HG03565 (cell line): ENCODE measurements around the gene PROSER3.

Experiments used
- ATAC-seq: cut with Tn5 transposase; IDR thresholded peaks from one replicate; pipeline ENCODE4 v1.9.1; 2021; ENCODE audit warnings: mild to moderate bottlenecking, moderate library complexity; ENCODE audit not compliant: unreplicated experiment

Gene PROSER3

DNA sequence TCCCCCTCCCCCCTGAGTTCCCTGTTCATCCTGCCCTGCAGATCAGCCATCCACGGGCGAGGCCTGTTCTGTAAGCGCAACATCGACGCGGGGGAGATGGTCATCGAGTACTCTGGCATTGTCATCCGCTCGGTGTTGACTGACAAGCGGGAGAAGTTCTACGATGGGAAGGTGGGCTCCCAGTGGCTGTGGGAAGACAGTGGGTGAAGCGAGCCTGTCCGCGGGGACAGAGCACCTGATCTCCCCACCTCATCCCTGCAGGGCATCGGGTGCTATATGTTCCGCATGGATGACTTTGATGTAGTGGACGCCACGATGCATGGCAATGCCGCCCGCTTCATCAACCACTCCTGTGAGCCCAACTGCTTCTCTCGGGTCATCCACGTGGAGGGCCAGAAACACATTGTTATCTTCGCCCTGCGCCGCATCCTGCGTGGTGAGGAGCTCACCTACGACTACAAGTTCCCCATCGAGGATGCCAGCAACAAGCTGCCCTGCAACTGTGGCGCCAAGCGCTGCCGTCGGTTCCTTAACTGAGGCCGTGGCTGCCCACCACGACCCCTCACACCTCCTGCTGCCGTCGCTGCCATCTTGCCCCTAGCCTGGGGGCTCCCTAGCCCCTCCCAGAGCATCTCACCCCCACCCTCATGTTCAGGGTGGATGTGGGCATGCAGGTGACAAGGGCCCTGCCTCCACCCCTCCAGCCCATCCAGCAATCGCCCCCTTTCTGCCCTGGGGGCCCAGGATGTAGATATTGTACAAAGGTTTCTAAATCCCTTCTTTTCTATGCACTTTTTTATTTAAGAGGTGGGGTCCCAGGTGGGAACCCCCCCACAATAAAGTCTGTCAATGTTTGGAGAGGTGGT lies 19.7 kb upstream of the PROSER3 start:
- ATAC-seq = no peak

DNA sequence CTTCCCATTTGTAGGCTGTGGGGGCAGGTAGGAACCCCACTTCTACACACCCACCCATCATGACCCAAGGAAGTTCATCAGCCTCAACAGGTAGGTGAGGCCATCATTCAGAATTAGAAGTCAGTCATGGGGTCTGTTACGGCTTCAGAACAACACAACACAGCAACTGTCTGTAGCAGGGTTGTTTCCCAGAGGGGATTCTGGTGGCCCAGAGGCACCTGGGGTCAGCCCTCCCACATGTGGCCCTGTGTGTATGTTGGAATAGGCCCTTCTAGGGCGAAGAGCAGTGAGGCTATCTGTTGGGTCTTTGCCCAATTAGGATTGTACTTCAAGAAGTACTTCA lies 19.1 kb upstream of the PROSER3 start:
- no peak for ATAC-seq

DNA sequence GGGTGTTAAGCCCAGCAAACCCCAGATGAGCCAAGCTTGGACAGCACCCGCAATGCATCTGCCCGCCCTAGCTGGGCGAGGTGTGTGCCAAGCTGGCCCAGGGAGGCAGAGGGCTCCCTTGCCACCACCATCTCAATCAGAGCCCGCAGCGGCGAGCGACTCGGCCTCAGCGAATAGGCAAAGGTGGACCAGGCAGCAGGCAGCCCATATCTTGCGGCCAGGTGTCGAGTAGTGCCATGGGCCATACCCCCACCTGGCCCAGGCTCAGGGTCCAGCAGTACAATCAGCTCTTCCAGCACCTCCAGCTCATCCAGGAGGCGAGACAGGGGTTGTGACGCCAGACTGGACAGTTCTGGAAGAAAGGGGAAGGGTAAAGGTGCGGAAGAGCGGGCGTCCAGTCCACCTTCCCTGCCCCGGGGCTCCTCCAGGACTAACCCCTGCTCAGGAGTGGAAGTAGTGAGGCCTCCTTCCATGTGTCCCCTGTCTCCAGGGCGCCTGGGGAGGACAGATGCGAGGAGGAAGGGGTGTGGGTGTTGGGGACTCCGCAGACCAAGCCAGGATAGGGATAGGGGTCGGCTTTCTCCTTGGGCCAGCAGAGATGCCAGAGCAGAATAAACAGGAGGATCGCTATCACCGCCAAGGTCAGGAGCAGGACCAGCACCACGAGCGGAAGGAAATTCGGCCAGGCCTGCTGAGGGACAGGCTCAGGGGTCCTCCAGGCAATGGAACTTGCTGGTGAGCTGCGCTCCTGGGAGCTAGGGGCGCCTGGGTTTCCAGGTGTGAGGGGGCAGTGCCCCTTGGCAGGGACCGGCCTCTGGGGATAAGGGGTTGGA lies 18.5 kb upstream of the PROSER3 start:
- ATAC-seq = no peak

DNA sequence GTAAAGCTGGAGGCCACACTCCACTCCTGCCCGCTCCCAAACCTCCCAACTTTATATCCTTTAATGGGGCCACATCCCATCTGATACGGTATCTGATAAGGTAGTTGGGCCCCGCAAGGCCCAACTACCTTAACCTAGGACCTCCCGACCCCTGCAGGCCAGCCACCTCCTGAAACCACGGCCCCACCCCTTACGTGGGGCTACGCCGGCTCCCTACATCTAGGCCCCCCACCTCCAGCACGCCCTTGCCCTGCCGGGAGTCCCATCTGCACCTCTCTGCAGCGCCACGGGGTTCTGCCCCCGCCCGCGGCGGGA lies 17.9 kb upstream of the PROSER3 start:
- ATAC-seq = no peak

DNA sequence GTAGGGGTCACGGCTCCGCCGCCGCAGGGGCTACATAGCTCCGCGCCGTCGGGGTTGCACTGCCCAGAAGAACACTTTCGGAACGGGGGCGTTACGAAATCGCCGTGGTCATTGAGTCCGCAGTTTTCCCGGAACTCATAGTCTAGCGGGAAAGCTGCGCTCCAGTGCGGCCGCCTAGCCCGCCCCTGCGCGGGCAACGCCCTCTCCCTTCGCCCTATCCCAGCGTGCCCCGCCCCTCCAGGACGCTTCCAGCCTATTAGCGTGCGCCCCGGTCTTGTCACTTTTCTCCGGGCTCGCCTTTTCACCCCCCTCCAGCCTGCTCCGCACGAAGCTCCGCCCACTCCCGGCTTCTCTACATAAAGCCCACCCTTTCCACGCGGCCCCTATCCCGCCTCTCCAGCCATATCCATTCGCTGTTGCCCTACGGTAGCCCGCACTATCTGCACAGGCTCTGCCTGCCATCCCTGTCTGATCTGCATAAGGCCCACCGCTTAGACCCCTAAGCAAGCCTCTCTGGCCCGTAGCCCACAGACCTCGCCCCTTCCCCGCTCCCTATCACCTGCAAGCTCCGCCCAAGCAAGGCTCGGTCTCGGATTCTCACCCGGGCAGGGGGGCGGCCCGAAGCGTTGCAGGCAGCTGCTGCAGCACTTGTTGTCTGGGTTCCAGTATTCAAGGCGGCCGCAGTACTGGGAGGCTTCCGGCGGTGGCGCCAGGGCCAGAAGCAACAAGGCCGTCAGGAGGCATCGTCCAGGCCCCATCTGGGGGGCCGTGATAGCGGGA lies 17.4 kb upstream of the PROSER3 start:
- ATAC-seq = peak; percentile 33

DNA sequence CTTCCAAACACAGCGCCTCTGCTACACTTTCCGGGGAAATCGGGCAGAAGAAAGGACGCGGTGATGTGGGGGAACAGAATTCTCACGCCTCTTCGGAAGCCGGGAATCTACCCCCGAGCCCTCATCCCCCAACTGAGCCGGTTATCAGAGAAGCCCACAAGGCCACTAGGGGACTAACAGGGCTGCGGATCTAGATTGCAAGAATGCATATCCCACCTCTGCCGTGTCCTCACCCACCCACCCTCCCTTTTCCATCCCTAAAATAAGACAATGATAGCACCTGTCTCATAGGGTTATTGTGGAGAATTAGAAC lies 16.8 kb upstream of the PROSER3 start:
- ATAC-seq = no peak

DNA sequence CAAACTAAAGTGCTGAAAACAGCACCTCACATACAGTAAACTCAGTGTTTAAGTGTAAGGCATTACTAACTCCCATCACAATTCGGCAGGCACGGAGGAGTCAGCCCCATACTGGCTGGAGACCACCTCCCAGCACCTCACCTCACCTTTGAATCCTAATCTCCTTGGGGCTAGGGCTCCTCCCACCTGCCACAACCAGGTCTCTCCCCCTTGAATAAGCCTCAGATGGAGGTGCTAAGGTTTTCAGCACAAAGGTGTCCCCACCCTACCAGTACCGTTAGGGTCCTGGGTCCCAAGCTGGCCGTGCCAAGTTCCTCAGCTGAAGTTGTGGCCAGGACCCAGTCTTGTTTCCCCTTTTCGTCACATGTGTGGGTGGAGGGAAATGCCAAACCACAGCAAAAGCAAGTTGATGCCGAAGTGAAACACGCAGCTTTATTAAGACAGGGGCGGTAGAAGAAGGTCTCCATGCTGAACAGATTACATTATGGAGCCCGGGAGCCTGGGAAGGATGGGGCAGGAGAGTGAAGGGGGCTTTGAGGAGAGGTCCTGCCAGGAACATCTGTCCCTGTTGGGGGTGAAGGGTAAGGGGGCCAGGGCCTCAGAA lies 15.8 kb upstream of the PROSER3 start, which contains the start of gene IGFLR1:
TSS of gene IGFLR1 (minus strand) at position 332 of the 604 bp plus-strand sequence. CDS start 1,272 bp downstream, outside the sequence.
- ATAC-seq = no peak

DNA sequence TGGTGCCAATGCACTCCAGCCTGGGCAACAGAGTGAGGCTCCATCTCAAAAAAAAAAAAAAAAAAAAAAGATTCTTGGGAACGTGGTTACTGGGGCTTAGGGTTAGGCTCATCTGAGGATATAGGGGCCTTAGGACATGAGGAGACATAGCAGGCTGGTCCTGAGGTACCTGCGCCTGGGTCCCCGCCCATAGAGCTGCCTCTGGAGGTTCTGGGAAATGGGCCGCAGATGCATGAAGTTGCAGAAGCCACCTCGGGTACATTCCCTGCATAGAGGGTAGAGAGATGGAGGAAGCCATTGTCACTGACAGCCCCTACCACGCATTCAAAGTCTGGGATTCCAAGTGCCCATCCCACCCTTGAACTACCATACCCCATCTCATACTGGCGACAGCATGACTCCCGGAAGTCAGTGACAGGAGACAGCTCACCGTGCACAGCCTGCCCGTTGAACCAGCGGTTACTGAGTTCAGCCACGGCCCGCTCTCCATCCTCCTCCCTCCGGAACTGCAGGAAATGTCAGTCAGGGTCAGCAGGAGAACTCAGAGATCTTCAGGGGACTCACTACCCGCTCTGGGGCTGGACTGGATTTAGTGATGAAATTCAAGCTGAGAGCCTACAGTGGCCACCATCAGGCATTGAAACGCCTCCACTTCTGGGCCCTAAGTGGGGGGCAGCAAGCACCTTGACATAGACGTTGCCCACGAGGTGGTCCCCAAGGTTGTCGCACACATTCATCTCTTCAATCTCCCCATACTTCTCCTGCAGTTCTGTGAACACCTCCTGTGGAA lies 14.1 kb upstream of the PROSER3 start:
- ATAC-seq = no peak

DNA sequence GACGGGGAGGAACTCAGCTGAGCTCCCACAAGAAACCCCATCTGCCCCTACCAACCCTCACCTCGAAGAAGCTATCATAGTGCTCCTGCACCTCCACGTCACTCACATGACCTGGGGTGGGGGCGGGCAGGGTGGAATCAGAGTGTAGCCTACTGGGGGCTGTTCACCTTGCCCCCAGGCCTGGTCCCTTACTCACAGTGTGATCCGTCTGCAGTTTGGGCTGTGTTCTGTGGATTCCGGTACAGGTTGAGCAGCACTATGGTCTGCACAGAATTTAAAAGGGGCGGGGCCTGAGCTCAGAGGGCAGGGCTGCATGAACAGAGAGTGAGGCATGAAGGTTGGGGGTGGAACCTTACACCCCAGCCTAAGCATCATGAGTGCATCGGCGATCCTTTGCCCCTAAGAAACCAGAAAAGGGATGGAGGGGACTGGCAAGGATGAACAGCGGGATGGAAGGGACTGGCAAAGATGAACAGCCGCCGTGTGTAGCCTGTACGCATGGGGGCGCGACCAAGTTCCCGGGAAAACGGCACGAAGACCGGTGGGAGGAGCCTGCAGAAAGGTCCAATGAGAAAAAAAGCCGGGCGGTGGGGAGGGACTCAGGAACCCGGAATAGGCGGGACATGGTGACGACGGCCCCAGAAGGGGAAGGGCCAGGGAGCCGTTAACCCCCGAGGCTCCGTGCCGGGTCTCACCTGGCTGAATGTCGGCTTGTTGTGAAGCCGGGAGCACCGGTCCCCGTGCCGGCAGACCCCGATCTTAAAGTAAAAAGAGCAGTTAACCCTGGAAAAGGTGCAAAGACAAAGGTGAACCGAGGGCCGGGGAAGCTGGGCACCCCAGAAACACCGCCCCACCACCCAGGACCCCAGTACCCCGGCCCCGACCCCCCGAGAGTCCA lies 13.3 kb upstream of the PROSER3 start:
- no peak for ATAC-seq

DNA sequence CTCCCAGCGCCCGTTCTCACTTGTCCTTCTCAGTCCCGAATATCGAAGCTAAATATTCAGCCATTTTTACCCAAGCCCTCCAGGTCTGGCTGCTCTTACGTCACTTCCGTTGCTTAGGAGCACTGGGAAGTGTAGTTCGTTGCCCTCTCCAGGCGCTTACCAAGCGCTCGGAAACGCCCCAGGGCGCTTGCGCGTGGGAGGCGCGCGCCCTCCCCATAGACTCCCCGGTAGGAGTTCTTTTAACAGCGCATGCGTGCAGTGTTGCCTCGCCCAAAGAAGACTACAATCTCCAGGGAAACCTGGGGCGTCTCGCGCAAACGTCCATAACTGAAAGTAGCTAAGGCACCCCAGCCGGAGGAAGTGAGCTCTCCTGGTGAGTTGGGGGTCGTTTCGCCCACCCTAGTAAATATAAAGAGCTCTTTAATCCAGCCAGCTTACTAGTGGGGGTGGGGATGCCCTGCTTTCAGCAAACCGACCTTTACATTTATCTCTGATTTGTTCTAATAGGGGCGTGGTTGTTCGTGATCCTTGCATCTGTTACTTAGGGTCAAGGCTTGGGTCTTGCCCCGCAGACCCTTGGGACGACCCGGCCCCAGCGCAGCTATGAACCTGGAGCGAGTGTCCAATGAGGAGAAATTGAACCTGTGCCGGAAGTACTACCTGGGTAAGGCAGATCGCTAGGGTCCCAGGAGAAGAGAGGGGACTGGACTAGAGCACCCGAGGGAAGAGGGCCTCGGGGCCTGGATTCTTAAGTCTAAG lies 12.5 kb upstream of the PROSER3 start, which contains the start of the genes PSENEN and U2AF1L4:
TSS of gene PSENEN (plus strand) at position 324 of the 759 bp plus-strand sequence. CDS start at position 604, 280 bp downstream.
TSS of gene U2AF1L4 (minus strand) at position 91 of the 759 bp plus-strand sequence. CDS start at position 64, 27 bp downstream.
- peak; percentile 38 for ATAC-seq

DNA sequence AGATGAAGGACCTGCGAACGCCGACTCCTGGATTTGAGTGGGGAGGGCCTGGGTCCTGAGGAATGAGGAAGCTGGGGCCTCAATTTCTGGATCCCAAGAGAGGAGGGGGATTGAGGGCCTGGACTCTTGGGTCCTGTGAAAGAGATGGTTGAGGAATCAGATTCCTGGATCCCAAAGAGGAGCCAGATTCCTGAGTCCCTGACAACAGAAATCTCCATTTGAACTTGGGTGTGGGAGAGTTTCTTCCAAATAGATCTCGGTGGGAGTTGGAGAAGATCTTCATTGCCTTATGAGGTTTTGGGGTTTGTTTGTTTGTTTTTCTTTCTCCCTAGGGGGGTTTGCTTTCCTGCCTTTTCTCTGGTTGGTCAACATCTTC lies 11.9 kb upstream of the PROSER3 start:
- no peak for ATAC-seq

DNA sequence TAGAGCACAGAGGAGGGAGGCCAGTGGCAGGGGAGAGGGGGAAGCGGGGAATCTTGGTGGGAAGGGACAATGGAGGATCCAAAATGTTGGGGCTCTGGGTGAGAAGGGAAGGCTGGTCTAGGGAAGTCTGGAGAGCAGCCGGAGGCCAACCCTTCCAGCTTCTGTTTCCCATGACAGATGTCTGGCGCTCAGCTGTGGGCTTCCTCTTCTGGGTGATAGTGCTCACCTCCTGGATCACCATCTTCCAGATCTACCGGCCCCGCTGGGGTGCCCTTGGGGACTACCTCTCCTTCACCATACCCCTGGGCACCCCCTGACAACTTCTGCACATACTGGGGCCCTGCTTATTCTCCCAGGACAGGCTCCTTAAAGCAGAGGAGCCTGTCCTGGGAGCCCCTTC lies 11.4 kb upstream of the PROSER3 start:
- no peak for ATAC-seq

DNA sequence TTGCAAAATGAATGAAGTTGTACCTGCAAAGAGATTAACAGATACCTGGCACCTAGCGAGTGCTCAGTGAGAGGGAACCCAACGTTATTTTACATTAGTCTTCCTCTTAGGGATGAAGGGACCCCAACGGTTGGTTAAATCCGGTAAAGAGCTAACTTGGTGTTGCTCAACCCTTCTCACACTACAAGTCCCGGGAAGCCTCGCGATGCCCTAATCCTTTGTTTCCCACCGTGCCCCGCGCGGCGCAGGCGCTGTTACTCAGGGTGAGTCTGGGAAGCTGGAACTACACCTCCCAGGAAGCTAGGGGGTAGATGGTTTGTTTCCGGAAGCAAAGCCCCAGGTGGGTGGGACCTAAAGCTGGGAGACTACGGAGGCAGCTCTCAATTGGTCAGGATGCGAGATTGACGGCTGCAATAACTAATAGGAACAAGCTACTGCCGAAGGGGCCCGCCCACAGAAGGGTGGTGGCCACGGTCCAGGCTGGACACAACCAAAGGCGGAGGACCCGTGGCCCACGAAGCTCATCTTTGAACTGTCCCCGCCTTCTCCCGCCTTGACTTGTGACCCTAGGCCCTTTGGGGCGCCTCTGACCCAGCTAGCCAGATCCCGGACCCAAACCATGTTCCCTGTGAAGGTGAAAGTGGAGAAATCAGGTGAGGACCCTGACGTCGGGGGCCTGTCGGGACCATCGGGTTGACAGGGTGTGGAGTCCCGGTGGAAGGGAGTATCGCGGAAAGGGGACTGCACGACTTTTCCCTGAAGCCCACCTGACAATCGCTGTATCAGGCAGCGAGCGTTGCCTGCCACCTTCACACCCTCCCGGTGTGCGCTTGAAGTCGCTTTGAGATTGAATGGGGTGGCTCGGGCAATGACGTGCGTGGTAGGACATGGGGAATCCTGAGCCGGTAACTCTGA lies 9.6 kb upstream of the PROSER3 start, which contains the start of gene LIN37:
TSS of gene LIN37 (plus strand) at position 471 of the 915 bp plus-strand sequence. CDS start at position 620, 149 bp downstream.
- peak; percentile 69 for ATAC-seq

DNA sequence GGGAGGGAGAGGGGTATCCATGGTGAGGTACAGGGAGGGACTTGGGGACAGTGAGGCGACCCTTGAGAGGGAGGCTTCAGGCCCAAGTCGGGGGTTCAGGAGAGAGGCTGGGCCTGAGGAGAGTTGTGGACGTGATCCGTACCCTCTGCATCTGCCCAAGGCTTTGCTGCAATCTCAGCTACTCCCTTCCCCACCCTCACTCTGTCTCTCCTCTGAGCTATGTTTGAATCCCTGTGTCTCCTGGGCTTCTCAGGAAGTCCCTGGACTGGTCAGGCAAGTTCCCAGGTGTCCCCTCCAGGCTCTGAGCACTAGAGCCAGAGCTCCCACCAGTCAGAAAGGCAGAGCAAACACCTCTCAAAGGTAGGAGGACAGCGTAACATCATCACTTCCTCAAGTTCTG lies 7.8 kb upstream of the PROSER3 start:
- no peak for ATAC-seq

DNA sequence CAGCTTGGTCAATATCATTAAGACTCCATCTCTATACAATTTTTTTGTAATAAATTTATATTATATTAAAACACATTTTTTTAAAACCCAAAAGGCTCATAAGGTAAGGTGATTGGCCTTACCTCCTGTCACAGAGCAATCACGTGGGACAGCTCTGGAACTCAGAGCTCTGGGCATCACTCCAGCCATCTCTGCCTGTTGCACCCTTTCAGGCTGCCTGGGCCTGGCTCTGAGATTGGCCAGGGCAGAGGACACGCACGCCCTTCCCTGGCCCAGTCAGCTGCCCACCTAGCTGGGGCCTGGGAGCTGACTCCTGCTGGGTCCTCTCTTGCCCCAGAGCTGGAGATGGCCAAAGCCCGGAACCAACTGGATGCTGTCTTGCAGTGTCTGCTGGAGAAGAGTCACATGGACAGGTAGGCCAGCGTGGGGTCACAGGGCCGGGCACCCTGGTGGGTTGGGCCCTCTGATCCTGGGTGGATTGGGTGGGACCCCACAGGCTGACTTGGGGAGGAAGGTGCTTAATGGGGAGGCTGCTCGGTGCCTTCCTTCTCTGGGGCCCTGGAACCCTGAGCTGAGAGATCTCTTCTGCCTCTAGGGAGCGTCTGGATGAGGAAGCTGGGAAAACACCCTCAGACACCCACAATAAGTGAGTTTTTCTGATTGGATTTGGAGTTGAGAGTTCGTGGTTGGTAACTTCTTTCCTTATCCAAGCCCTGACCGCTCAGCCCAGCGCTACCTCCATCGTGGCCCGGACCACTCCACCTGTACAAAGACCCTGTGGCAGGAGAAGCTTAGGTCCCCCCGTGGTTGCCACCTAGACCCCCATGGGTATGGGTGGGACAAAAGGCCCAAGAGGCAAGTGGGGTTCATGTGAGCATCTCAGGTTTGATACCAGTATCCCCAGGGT lies 5.9 kb upstream of the PROSER3 start:
- no peak for ATAC-seq

DNA sequence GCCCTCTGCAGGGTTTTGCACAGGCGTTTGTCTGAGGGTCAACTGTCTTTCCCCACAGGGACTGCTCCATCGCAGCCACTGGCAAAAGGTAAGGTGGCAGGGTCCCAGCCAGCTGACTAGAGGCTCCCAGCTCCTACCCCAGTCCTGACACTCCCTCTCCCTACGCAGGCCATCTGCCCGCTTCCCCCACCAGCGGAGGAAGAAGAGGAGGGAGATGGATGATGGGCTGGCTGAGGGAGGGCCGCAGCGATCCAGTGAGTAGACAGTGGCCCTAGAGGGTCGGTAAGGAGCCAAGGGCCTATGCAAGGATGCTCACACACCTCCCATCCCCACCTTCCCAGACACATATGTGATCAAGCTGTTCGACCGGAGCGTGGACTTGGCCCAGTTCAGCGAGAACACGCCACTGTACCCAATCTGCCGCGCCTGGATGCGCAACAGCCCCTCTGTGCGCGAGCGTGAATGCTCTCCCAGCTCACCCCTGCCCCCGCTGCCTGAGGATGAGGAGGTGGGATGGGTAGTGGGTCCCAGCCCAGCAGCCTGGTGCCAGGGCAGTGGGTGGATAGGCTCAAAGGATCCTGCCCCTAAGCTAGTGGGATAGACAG lies 5.1 kb upstream of the PROSER3 start:
- ATAC-seq = no peak
